Transverse colon (tissue), 4 donors: ENCODE results near the gene IFITM10. TPM values are rescaled to one million over a fixed set of nuclear protein-coding genes. Genes with fewer than 3 reads are reported as not detected.

Source experiments
- DNase-seq: peaks from one replicate; pipeline ENCODE4 v3.0.0-alpha.2; 2019
- H3K27ac ChIP-seq, 4 donors: fragments of 200-600 bp; sonication (generic); 2 replicates each; pipeline ENCODE4 v1.5.1; 2016 to 2018; ENCODE audit warnings: inconsistent platforms in 4 of 4
- H3K27me3 ChIP-seq: fragments of 200-600 bp; sonication (generic); 2 replicates; pipeline ENCODE4 v1.5.1; 2017; ENCODE audit warnings: inconsistent platforms
- H3K36me3 ChIP-seq, 4 donors: fragments of 200-600 bp; sonication (generic); 2 replicates each; pipeline ENCODE4 v1.5.1; 2017 to 2019; ENCODE audit warnings: inconsistent platforms in 4 of 4
- H3K4me1 ChIP-seq, 4 donors: fragments of 200-600 bp; sonication (generic); 2 replicates each; pipeline ENCODE4 v1.5.1; 2017 to 2020; ENCODE audit warnings: inconsistent platforms in 4 of 4
- H3K4me3 ChIP-seq, 4 donors: fragments of 200-600 bp; sonication (generic); 1 replicate in 1 of 4; 2 replicates in 3 of 4; pipeline versions ENCODE4 v1.5.1 to v1.6.1; 2017 to 2019; ENCODE audit warnings: inconsistent platforms in 4 of 4
- H3K9me3 ChIP-seq, 2 donors: fragments of 200-600 bp; sonication (generic); 2 replicates each; pipeline ENCODE4 v1.5.1; 2017 to 2019; ENCODE audit warnings: inconsistent platforms in 2 of 2
- EP300 ChIP-seq: sonication (generic); formaldehyde crosslinking; IDR thresholded peaks from one replicate; pipeline ENCODE4 v1.6.1; 2017; ENCODE audit warnings: antibody characterized with exemption, low read depth
- POLR2A ChIP-seq: fragments of 450-650 bp; IDR thresholded peaks from one replicate; pipeline ENCODE4 v1.6.1; 2016; ENCODE audit warnings: antibody characterized with exemption, mild to moderate bottlenecking, moderate library complexity
- POLR2AphosphoS5 ChIP-seq, 3 donors: sonication (generic); formaldehyde crosslinking; IDR thresholded peaks; one replicate each; pipeline ENCODE4 v1.6.1; 2016; ENCODE audit warnings: antibody characterized with exemption in 3 of 3
- WGBS, 2 donors: methylation state at CpG; one replicate each; pipeline ENCODE4 v1.1.5; 2018; ENCODE audit warnings: low coverage in 1 of 2; 5-methylcytosine and 5-hydroxymethylcytosine counted together
- in situ Hi-C, 4 donors: fragments of 200-750 bp; cut with MboI; loops; one replicate each; pipeline versions ENCODE4 v1.15.0 to v1.15.1; 2017; ENCODE audit warnings: low sequenced_read_pairs in 3 of 4, low pct_ligation_motif_present in 1 of 4, low pct_unique_long_range_greater_than_20kb in 1 of 4
- intact Hi-C: fragments of 100-400 bp; cut with DNase I; formaldehyde crosslinking; loops from one replicate; pipeline ENCODE4 v1.15.1; 2023; ENCODE audit warnings: low total_unique reads
- total RNA-seq, 4 donors: library from RNA; depleted of rRNA; stranded (reverse); fragments of >200 nt; gene quantifications; one replicate each; pipeline ENCODE4 v1.1.0, GENCODE V29; 2016
- TF ChIP-seq, protein P1 (sequence below), 5 experiments: fragments of 200-600 bp in 3 of 5; fragments of 450-650 bp in 2 of 5; sonication (generic) in 3 of 5; IDR thresholded peaks; 1 replicate in 2 of 5; 2 replicates in 3 of 5; pipeline ENCODE4 v1.5.1; 2016 to 2017; ENCODE audit warnings: antibody characterized with exemption in 5 of 5, inconsistent platforms in 3 of 5, mild to moderate bottlenecking in 2 of 5, moderate library complexity in 1 of 5

Gene IFITM10
- total RNA-seq, 4 donors from 2014 or later, result 0.68 to 13.5 (median 1.3) TPM

DNA sequence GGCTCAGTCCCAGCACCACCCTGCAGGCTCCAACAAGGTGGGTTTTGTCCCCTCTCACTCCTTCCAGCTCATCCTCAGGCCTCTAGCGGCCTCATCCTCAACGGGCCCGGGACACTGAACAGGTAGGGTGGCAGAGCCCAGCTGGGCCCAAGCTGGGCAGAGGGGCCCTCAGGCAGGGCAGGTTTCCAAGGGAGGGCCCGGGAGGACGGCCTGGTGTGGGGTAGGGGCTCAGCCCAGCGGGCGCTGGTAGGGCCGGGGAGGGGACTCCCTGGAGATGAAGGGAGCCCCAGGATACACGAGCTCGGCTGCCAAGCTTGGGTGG is 2.5 kb upstream of the IFITM10 start:
- H3K27me3 ChIP-seq, result peaks cover 23% of the 10 kb centered on the region
- WGBS, 2 donors, result 82% methylated on average over 10 of the region's 10 CpGs; no CpG with 5 or more reads in 1 of the 2 donors
- peaks cover 3 to 35% (median 13%) of the 10 kb centered on the region in 4 donors for H3K4me1 ChIP-seq
- no peak overlapping the region for H3K4me3 ChIP-seq
- H3K36me3 ChIP-seq, result peaks cover 0 to 28% (median 12%) of the 10 kb centered on the region in 4 donors
- in situ Hi-C loops (no loop called here), intact Hi-C loops (no loop called here)
- TF ChIP-seq POLR2A (no peak), EP300 (no peak), POLR2AphosphoS5 (IDR thresholded peaks at IDR 0.05) (no peak)
- TF ChIP-seq, protein P1, sequence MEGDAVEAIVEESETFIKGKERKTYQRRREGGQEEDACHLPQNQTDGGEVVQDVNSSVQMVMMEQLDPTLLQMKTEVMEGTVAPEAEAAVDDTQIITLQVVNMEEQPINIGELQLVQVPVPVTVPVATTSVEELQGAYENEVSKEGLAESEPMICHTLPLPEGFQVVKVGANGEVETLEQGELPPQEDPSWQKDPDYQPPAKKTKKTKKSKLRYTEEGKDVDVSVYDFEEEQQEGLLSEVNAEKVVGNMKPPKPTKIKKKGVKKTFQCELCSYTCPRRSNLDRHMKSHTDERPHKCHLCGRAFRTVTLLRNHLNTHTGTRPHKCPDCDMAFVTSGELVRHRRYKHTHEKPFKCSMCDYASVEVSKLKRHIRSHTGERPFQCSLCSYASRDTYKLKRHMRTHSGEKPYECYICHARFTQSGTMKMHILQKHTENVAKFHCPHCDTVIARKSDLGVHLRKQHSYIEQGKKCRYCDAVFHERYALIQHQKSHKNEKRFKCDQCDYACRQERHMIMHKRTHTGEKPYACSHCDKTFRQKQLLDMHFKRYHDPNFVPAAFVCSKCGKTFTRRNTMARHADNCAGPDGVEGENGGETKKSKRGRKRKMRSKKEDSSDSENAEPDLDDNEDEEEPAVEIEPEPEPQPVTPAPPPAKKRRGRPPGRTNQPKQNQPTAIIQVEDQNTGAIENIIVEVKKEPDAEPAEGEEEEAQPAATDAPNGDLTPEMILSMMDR (IDR thresholded peaks at IDR 0.05), result no peak
- H3K27ac ChIP-seq, result no peak overlapping the region
- no peaks in the 10 kb centered on the region for H3K9me3 ChIP-seq
- DNase-seq, result no peak

DNA sequence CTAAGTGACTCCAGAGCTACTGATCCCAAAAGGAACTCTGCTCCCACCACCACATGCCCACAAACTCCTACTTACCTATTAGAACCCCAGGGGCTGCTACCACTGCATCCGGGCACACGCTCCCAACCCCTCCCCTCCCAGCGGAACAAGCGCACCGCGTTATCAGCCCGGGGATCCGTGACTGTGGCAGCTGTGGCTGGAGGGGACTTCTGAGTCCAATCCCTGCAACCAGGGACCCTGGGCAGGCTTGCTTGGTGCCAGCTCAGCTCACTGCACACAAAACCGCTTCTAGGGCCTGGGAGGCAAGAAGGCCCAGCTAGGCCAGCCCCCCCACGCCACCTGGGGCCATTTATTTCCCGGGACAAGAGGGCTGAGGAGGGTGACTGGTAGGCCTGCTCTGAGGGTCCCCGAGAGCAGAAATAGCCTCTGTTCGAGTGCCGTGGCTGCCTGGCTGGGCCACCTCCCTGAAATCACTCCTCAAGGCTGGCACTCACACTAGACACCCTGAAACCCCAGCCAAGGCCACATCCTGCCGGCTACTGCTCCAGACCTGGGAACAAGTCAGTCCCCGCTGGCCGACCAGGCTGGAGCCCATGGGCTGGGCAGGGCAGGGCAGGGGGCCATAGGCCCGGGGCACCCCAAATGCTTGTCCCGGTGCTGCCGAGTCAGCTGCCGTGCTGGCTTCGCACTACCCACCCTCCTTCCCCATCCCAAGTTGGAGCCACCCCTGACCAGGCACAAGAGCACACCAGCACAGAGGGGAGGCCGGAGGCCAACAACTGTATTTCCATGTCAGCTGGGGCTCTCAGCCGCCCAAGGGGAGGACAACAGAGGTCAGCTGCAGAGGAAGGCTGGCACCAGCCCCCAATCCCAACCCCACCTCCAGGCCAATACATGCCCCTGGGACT is 1.9 kb upstream of the IFITM10 start:
- peaks cover 27% of the 10 kb centered on the region for H3K27me3 ChIP-seq
- H3K27ac ChIP-seq, result no peak overlapping the region
- H3K9me3 ChIP-seq, result no peaks in the 10 kb centered on the region
- peaks cover 0 to 28% (median 11%) of the 10 kb centered on the region in 4 donors for H3K36me3 ChIP-seq
- in situ Hi-C loops (no loop called here), intact Hi-C loops (no loop called here)
- DNase-seq, result peak; percentile 8
- TF ChIP-seq, protein P1 (IDR thresholded peaks at IDR 0.05), result no peak
- TF ChIP-seq POLR2AphosphoS5 (IDR thresholded peaks at IDR 0.05) (no peak), EP300 (no peak), POLR2A (no peak)
- H3K4me3 ChIP-seq, result no peak overlapping the region
- H3K4me1 ChIP-seq, result peaks cover 3 to 30% (median 13%) of the 10 kb centered on the region in 4 donors
- 76 to 85% methylated on average over 2 to 15 of the region's 24 CpGs for WGBS, 2 donors

DNA sequence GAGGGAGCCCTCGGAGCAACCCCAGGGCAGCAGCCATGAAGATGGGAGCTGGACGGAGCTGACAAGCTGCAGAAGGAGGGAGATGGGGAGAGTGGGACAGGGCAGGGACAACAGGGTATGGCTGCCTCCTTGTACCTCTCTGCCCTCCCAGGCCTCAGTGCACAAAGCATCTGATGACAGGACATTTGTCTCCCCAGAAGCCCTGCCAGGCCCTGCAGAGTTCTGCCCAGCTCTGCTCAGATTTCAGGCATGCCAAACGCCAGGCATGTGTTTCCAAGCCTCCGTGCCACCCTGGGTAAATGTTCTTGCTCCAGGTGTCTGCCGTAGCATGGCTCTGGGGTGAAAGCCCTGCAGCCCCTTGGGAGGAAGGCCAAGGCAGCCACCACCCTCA is 1.1 kb upstream of the IFITM10 start:
- peaks cover 3 to 23% (median 12%) of the 10 kb centered on the region in 4 donors for H3K4me1 ChIP-seq
- intact Hi-C loops (no loop called here), in situ Hi-C loops (no loop called here)
- 63% methylated on average over 3 of the region's 5 CpGs; no CpG with 5 or more reads in 1 of the 2 donors for WGBS, 2 donors
- DNase-seq, result no peak
- H3K36me3 ChIP-seq, result peaks cover 0 to 21% (median 8%) of the 10 kb centered on the region in 4 donors
- no peaks in the 10 kb centered on the region for H3K9me3 ChIP-seq
- no peak overlapping the region for H3K4me3 ChIP-seq
- TF ChIP-seq, protein P1 (IDR thresholded peaks at IDR 0.05), result no peak
- no peak for TF ChIP-seq EP300
- no peak for TF ChIP-seq POLR2A
- no peak for TF ChIP-seq POLR2AphosphoS5 (IDR thresholded peaks at IDR 0.05)
- peaks cover 27% of the 10 kb centered on the region for H3K27me3 ChIP-seq
- no peak overlapping the region for H3K27ac ChIP-seq

DNA sequence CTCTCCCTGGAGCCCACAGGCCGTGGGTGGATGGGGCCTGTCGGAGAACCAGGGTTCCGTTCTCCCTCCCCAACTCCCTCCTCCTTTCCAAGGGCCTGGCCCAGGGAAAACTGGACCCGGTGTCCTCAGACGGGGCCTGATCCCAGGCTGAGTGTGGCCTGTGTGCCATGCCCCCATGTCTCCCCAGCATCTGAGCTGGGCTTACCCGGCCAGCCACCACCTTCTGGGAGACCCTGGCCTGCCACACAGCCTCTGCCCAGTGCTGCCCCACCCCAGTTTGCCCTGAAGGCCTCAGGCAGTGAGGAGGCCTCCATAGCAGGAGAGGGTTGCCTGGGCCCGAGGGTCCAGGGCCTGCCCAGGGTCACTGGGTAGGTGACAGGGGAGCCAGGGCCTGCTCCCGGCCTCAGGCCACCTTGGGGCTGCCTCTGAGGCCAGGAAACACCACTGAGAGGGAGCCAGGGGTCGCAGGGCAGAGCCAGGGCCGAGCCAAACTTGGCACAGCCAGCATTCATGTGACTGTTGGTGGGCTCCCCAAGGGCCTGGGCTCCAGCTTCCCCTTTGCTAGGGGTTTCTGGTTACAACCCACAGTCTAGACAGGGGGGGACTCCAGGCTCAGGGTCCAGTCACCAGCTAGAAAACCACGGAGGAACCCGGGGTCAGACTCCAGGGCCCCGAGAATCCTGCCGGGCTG is 590 bp upstream of the IFITM10 start:
- in situ Hi-C loops (no loop called here), intact Hi-C loops (no loop called here)
- no peak for TF ChIP-seq POLR2A
- TF ChIP-seq EP300, result no peak
- TF ChIP-seq POLR2AphosphoS5 (IDR thresholded peaks at IDR 0.05), result peak in 1 of 3 donors; percentile 21
- TF ChIP-seq, protein P1 (IDR thresholded peaks at IDR 0.05), result no peak
- H3K36me3 ChIP-seq, result peaks cover 0 to 21% (median 7%) of the 10 kb centered on the region in 4 donors
- DNase-seq, result peak; percentile 8
- H3K27me3 ChIP-seq, result peaks cover 27% of the 10 kb centered on the region
- no peak overlapping the region for H3K27ac ChIP-seq
- H3K4me3 ChIP-seq, result no peak overlapping the region
- peaks cover 3 to 19% (median 10%) of the 10 kb centered on the region in 4 donors for H3K4me1 ChIP-seq
- H3K9me3 ChIP-seq, result no peaks in the 10 kb centered on the region
- 62% methylated on average over 14 of the region's 14 CpGs; no CpG with 5 or more reads in 1 of the 2 donors for WGBS, 2 donors
